ENCODE data around the gene GSN. TPM values are rescaled to one million over a fixed set of nuclear protein-coding genes. Genes with fewer than 3 reads are reported as not detected.

The GSN gene
- total and polyA plus RNA-seq, 2 of the 8 experiments (the other 6 are each of a cell fraction or from before 2014, with no cell fraction given) = 52.3 to 94.5 TPM

DNA sequence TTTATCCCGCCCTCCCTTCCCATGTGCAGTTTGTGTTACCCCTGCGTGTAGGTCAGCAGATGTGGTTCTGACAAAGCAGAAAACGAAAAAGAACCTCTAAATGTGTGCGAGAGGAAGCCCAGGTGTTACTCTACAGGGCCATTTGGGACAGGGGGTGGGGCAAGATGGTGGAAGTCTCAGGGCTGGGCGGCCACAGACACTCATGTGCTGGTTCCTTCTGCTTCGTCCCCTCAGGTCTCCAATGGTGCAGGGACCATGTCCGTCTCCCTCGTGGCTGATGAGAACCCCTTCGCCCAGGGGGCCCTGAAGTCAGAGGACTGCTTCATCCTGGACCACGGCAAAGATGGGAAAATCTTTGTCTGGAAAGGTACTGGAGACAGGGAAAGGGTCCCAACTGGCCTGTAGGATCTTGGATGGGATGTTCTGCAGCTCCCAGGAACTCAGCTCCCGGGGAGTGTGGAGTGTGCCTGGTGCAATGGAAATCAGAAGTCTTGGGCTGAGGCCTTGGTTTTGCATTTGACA lies 49.0 kb downstream of the GSN start:
- H3K23me2 ChIP-seq (ENCODE audit: low read depth, low read length) = no peaks in the 10 kb centered on the region
- peaks cover 0 to 2% (median 0%) of the 10 kb centered on the region in 4 experiments; a peak in 3 of 8 replicates for H3K36me3 ChIP-seq (ENCODE audit: control insufficient read depth in 2 of 4, insufficient read depth in 4 of 4, low read length in 3 of 4)
- H2BK20ac ChIP-seq (ENCODE audit: low read length) = no peak overlapping the region
- H2BK15ac ChIP-seq (ENCODE audit: low read length) = no peak overlapping the region
- no peak overlapping the region for H3K4ac ChIP-seq (replicated peaks; ENCODE audit: insufficient read length, low read depth, low read length)
- no peaks in the 10 kb centered on the region for H3K79me2 ChIP-seq (ENCODE audit: control insufficient read depth in 1 of 2, insufficient read depth in 2 of 2, low read length in 2 of 2)
- H3K9me3 ChIP-seq (ENCODE audit: insufficient read depth in 2 of 2, low read depth in 1 of 2, low read length in 1 of 2) = no peaks in the 10 kb centered on the region
- no peak overlapping the region for H3K9ac ChIP-seq (replicated peaks in 1 of 4; ENCODE audit: extremely low read depth in 1 of 4, low read depth in 3 of 4, low read length in 3 of 4)
- H3K14ac ChIP-seq (ENCODE audit: insufficient read length) = no peak overlapping the region
- no peaks in the 10 kb centered on the region for H3K79me1 ChIP-seq (ENCODE audit: low read depth, low read length)
- no peak overlapping the region for H2BK120ac ChIP-seq (replicated peaks; ENCODE audit: low read depth, low read length)
- no peak overlapping the region for H3K27ac ChIP-seq (ENCODE audit: low read depth, low read length)
- no peak overlapping the region for H3K23ac ChIP-seq (ENCODE audit: insufficient read length)
- no peak overlapping the region for H4K5ac ChIP-seq (ENCODE audit: insufficient read length, low read depth, low read length)
- H2AFZ ChIP-seq (ENCODE audit: low read length) = no peak overlapping the region
- ChIA-PET CTCF (ENCODE audit: partially characterized antibody) (interaction anchor here (0.6 to 9.9 kb wide), 14 partner anchors 8 to 144 kb away, joined by 3 to 197 read pairs (median 6); no protein-coding TSS in a partner anchor), POLR2A (ENCODE audit: partially characterized antibody) (no interaction called here)
- no peaks in the 10 kb centered on the region for H3K27me3 ChIP-seq (replicated peaks in 1 of 4; ENCODE audit: control insufficient read depth in 3 of 4, extremely low read depth in 1 of 4, insufficient read depth in 3 of 4, low read length in 3 of 4)
- H3K4me1 ChIP-seq (replicated peaks in 1 of 4; ENCODE audit: control insufficient read depth in 3 of 4, insufficient read depth in 4 of 4, low read length in 3 of 4) = no peaks in the 10 kb centered on the region
- H2BK12ac ChIP-seq (ENCODE audit: low read depth, low read length) = no peak overlapping the region
- H3K56ac ChIP-seq (replicated peaks; ENCODE audit: insufficient read length, low read depth, low read length) = no peak overlapping the region
- no peak overlapping the region for H3K4me3 ChIP-seq (ENCODE audit: extremely low read depth in 1 of 4, insufficient read depth in 2 of 4, low read depth in 3 of 4, low read length in 4 of 4)
- H3K4me2 ChIP-seq (ENCODE audit: insufficient read depth in 1 of 2, low read depth in 2 of 2, low read length in 2 of 2) = no peak overlapping the region
- H2BK5ac ChIP-seq (ENCODE audit: low read depth, low read length) = no peak overlapping the region
- no peak overlapping the region for H4K8ac ChIP-seq (ENCODE audit: extremely low read depth, insufficient read depth, low read length)
- no peak overlapping the region for H4K91ac ChIP-seq (replicated peaks; ENCODE audit: insufficient read length, low read length)
- no peak overlapping the region for H3K18ac ChIP-seq (ENCODE audit: extremely low read depth, low read length)
- 91% methylated on average over 11 of the region's 11 CpGs; no CpG with 5 or more reads in 1 of the 2 experiments for WGBS, 2 experiments (ENCODE audit: extremely low coverage in 1 of 2, insufficient coverage in 1 of 2, insufficient read length in 1 of 2, insufficient replicate concordance in 2 of 2, low coverage in 1 of 2, low lambda C conversion rate in 2 of 2, missing lambda C conversion rate in 1 of 2)
- H4K20me1 ChIP-seq (replicated peaks in 1 of 2; ENCODE audit: control insufficient read depth in 1 of 2, insufficient read depth in 2 of 2, low read length in 2 of 2) = no peaks in the 10 kb centered on the region
- no peak for FAIRE-seq
- no peak for DNase-seq (ENCODE audit: low read depth in 1 of 2, low spot score in 2 of 2)
- no peak overlapping the region for H2AK5ac ChIP-seq (ENCODE audit: low read depth, low read length)
- TF ChIP-seq RNF2 (IDR thresholded peaks at IDR 0.05; ENCODE audit: borderline replicate concordance, low read depth, low read length, missing control alignments, poor library complexity, severe bottlenecking) = no peak
- no peak for TF ChIP-seq FOSL1 (IDR thresholded peaks at IDR 0.05; ENCODE audit: insufficient read depth, low read depth, low read length)
- TF ChIP-seq, protein P1, sequence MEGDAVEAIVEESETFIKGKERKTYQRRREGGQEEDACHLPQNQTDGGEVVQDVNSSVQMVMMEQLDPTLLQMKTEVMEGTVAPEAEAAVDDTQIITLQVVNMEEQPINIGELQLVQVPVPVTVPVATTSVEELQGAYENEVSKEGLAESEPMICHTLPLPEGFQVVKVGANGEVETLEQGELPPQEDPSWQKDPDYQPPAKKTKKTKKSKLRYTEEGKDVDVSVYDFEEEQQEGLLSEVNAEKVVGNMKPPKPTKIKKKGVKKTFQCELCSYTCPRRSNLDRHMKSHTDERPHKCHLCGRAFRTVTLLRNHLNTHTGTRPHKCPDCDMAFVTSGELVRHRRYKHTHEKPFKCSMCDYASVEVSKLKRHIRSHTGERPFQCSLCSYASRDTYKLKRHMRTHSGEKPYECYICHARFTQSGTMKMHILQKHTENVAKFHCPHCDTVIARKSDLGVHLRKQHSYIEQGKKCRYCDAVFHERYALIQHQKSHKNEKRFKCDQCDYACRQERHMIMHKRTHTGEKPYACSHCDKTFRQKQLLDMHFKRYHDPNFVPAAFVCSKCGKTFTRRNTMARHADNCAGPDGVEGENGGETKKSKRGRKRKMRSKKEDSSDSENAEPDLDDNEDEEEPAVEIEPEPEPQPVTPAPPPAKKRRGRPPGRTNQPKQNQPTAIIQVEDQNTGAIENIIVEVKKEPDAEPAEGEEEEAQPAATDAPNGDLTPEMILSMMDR (IDR thresholded peaks at IDR 0.05; ENCODE audit: control extremely low read depth in 1 of 3, insufficient read depth in 1 of 3, low read depth in 1 of 3, low read length in 3 of 3) = no peak
- TF ChIP-seq TEAD4 (IDR thresholded peaks at IDR 0.05; ENCODE audit: low read depth, low read length) = no peak
- no peak for TF ChIP-seq POU5F1 (IDR thresholded peaks at IDR 0.05; ENCODE audit: low read depth, low read length)
- TF ChIP-seq YY1 (IDR thresholded peaks at IDR 0.05; ENCODE audit: low read depth, low read length) = no peak
- TF ChIP-seq, protein P2, sequence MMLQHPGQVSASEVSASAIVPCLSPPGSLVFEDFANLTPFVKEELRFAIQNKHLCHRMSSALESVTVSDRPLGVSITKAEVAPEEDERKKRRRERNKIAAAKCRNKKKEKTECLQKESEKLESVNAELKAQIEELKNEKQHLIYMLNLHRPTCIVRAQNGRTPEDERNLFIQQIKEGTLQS (IDR thresholded peaks at IDR 0.05; ENCODE audit: insufficient read depth, low read depth, low read length) = no peak
- TF ChIP-seq BACH1 (IDR thresholded peaks at IDR 0.05; ENCODE audit: low read length) = no peak
- no peak for TF ChIP-seq RFX5 (IDR thresholded peaks at IDR 0.05; ENCODE audit: borderline replicate concordance, low read depth, low read length)
- no peak for TF ChIP-seq SP4 (IDR thresholded peaks at IDR 0.05; ENCODE audit: low read length)

Data from H1 (cell line).